GM23338 (cell line): Measurements from ENCODE around the gene SART3. TPM values are rescaled to one million over a fixed set of nuclear protein-coding genes. Genes with fewer than 3 reads are reported as not detected.

Source experiments
- ATAC-seq: fragments of 200-7000 bp; cut with Tn5 transposase; 3 replicates; pipeline ENCODE4 v1.9.1; 2020
- DNase-seq: peaks from one replicate; pipeline ENCODE4 v3.0.0-alpha.2; 2015; ENCODE audit warnings: low spot score
- H2AFZ ChIP-seq: fragments of 200-600 bp; sonication (generic); 2 replicates; pipeline ENCODE4 v1.8.0; 2016; ENCODE audit warnings: antibody characterized with exemption, mild to moderate bottlenecking, moderate library complexity
- H3F3A ChIP-seq: fragments of 200-600 bp; sonication (generic); replicated peaks from 2 replicates; pipeline ENCODE4 v1.8.0; 2017; ENCODE audit warnings: antibody characterized with exemption, mixed run types, low read depth
- H3K27ac ChIP-seq: fragments of 200-600 bp; sonication (generic); 2 replicates; pipeline ENCODE4 v1.6.1; 2016; ENCODE audit warnings: low read depth
- H3K27me3 ChIP-seq: fragments of 200-600 bp; sonication (generic); 2 replicates; pipeline ENCODE4 v1.8.0; 2016; ENCODE audit warnings: mild to moderate bottlenecking, mixed run types, moderate library complexity; ENCODE audit not compliant: insufficient read depth
- H3K36me3 ChIP-seq: fragments of 200-600 bp; sonication (generic); 2 replicates; pipeline ENCODE4 v1.8.0; 2016; ENCODE audit warnings: mild to moderate bottlenecking; ENCODE audit not compliant: insufficient read depth
- H3K4me1 ChIP-seq: fragments of 200-600 bp; sonication (generic); 2 replicates; pipeline ENCODE4 v1.8.0; 2016; ENCODE audit warnings: mild to moderate bottlenecking, moderate library complexity; ENCODE audit not compliant: insufficient read depth
- H3K4me2 ChIP-seq: fragments of 200-600 bp; sonication (generic); 2 replicates; pipeline ENCODE4 v1.7.1; 2017; ENCODE audit warnings: mixed run types
- H3K4me3 ChIP-seq: fragments of 200-600 bp; sonication (generic); 2 replicates; pipeline ENCODE4 v1.6.1; 2016; ENCODE audit warnings: mixed run types
- H3K79me2 ChIP-seq: fragments of 200-600 bp; sonication (generic); replicated peaks from 2 replicates; pipeline ENCODE4 v1.8.0; 2017; ENCODE audit warnings: mild to moderate bottlenecking; ENCODE audit not compliant: insufficient read depth
- H3K9me2 ChIP-seq: fragments of 200-600 bp; sonication (generic); 2 replicates; pipeline ENCODE4 v1.8.0; 2017; ENCODE audit not compliant: insufficient read depth
- H4K20me1 ChIP-seq: fragments of 200-600 bp; sonication (generic); replicated peaks from 2 replicates; pipeline ENCODE4 v1.8.0; 2017; ENCODE audit warnings: mild to moderate bottlenecking; ENCODE audit not compliant: insufficient read depth
- H3K27ac Mint-ChIP-seq: 2 replicates; pipeline ENCODE4 v1.8.0; 2020; ENCODE audit warnings: inconsistent platforms, mild to moderate bottlenecking, moderate library complexity, mixed read lengths
- H3K27me3 Mint-ChIP-seq: 3 replicates; pipeline ENCODE4 v1.8.0; 2022; ENCODE audit warnings: low read depth, mild to moderate bottlenecking, moderate library complexity, mixed read lengths, inconsistent platforms; ENCODE audit not compliant: insufficient read depth, poor library complexity
- H3K36me3 Mint-ChIP-seq: 3 replicates; pipeline ENCODE4 v1.8.0; 2021; ENCODE audit warnings: low read depth, mild to moderate bottlenecking, inconsistent platforms, moderate library complexity, mixed read lengths
- H3K4me1 Mint-ChIP-seq: 3 replicates; pipeline ENCODE4 v1.8.0; 2020; ENCODE audit warnings: mild to moderate bottlenecking, inconsistent platforms, mixed read lengths
- H3K4me3 Mint-ChIP-seq: 3 replicates; pipeline ENCODE4 v1.8.0; 2021; ENCODE audit warnings: moderate library complexity, mild to moderate bottlenecking, inconsistent platforms, mixed read lengths
- H3K9me3 Mint-ChIP-seq: 3 replicates; pipeline ENCODE4 v1.8.0; 2020; ENCODE audit warnings: moderate library complexity, mild to moderate bottlenecking, inconsistent platforms, mixed read lengths
- CREB1 ChIP-seq: fragments of 250-450 bp; sonication (Bioruptor Pico); IDR thresholded peaks from 2 replicates; pipeline ENCODE4 v1.5.0; 2020; ENCODE audit warnings: low read depth, mild to moderate bottlenecking, moderate library complexity
- CTCF ChIP-seq, 2 experiments: fragments of 200-600 bp in 1 of 2; sonication (generic) in 1 of 2; conservative IDR thresholded peaks; 2 replicates each; pipeline versions ENCODE4 v1.5.1 to v1.6.1; 2016 to 2017; ENCODE audit warnings: antibody characterized with exemption in 2 of 2, low read depth in 2 of 2, mild to moderate bottlenecking in 2 of 2, moderate library complexity in 1 of 2
- EZH2 ChIP-seq: fragments of 200-600 bp; sonication (generic); IDR thresholded peaks from one replicate; pipeline ENCODE4 v1.8.0; 2017; ENCODE audit warnings: antibody characterized with exemption, mild to moderate bottlenecking, low read depth; ENCODE audit not compliant: unreplicated experiment
- EZH2phosphoT487 ChIP-seq: fragments of 200-600 bp; sonication (generic); IDR thresholded peaks from one replicate; pipeline ENCODE4 v1.8.1; 2018; ENCODE audit warnings: antibody characterized with exemption; ENCODE audit not compliant: unreplicated experiment
- JUNB ChIP-seq: IDR thresholded peaks from one replicate; pipeline ENCODE4 v1.6.1; 2016; ENCODE audit warnings: antibody characterized with exemption; ENCODE audit not compliant: unreplicated experiment
- NANOG ChIP-seq: IDR thresholded peaks from 2 replicates; pipeline ENCODE4 v1.6.1; 2016; ENCODE audit warnings: antibody characterized with exemption, borderline replicate concordance
- POLR2AphosphoS5 ChIP-seq: IDR thresholded peaks from 2 replicates; pipeline ENCODE4 v1.6.1; 2016; ENCODE audit warnings: antibody characterized with exemption, low read depth
- STAT1 ChIP-seq: IDR thresholded peaks from one replicate; pipeline ENCODE4 v1.6.1; 2016; ENCODE audit warnings: antibody characterized with exemption; ENCODE audit not compliant: unreplicated experiment
- ZNF114 ChIP-seq: fragments of 250-450 bp; sonication (Bioruptor Pico); IDR thresholded peaks from 2 replicates; pipeline ENCODE4 v1.5.0; 2020; ENCODE audit warnings: mild to moderate bottlenecking, moderate library complexity
- polyA plus RNA-seq: library from polyadenylated mRNA; unstranded; fragments of >200 nt; fragmentation: Nextera tagmentation; extraction: Ambion mirVana; gene quantifications from 2 replicates; pipeline ENCODE4 v1.2.1, GENCODE V29; 2016
- total RNA-seq: library from RNA; depleted of rRNA; stranded (reverse); fragments of >200 nt; shearing (Covaris generic); gene quantifications from 2 replicates; pipeline ENCODE4 v1.2.3, GENCODE V29; 2014
- TF ChIP-seq, protein P1 (sequence below): IDR thresholded peaks from 2 replicates; pipeline ENCODE4 v1.6.1; 2016; ENCODE audit warnings: antibody characterized with exemption
- TF ChIP-seq, protein P2 (sequence below): fragments of 250-450 bp; sonication (Bioruptor Pico); IDR thresholded peaks from 2 replicates; pipeline ENCODE4 v1.5.0; 2020; ENCODE audit warnings: mild to moderate bottlenecking, moderate library complexity

SART3 gene
- total and polyA plus RNA-seq, 2 experiments from 2014 or later, result 49.8 to 112 TPM

DNA sequence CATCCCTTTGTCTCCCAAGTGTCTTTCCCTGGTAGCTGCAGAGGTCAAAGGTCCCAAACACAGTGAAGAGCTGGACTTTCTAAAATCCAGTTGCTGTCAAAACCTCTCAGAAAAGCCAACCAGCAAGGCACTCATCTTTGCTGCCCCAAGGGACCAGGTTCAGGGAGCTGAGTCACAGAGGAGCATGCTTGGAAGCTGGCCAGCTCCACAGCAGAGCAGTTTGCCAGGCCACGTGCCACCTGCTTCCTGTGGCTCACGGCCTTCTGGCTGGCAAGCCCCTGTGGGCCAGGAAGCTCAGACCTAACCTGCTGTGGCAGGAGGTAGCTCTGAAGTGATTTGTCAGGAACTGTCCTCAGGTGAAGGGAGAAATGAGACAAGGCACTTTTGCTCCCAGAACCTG is 5.0 kb upstream of the SART3 start:
- no peaks in the 10 kb centered on the region; the same call in 2 of the 3 replicates for H3K4me1 Mint-ChIP-seq
- no peak overlapping the region for H3K27ac Mint-ChIP-seq
- H2AFZ ChIP-seq, result no peak overlapping the region

GRCh38 chr12:108565146-108565545 is 4.2 kb upstream of the SART3 start:
- H3K9me3 Mint-ChIP-seq, result no peaks in the 10 kb centered on the region; the same call in 2 of the 3 replicates
- Histone ChIP-seq H3F3A (peaks cover 8% of the 10 kb centered on the region; the same call in 1 of the 2 replicates), H3K27ac (no peak overlapping the region), H3K36me3 (peaks cover 50% of the 10 kb centered on the region), H3K9me2 (no peaks in the 10 kb centered on the region), H2AFZ (no peak overlapping the region), H3K4me1 (no peaks in the 10 kb centered on the region), H3K27me3 (no peaks in the 10 kb centered on the region), H4K20me1 (peaks cover 9% of the 10 kb centered on the region; the same call in 1 of the 2 replicates), H3K4me2 (no peak overlapping the region), H3K79me2 (peaks cover 28% of the 10 kb centered on the region), H3K4me3 (no peak overlapping the region)
- no peak overlapping the region for H3K27ac Mint-ChIP-seq
- DNase-seq, result no peak
- H3K36me3 Mint-ChIP-seq, result peaks cover 58% of the 10 kb centered on the region
- no peaks in the 10 kb centered on the region for H3K27me3 Mint-ChIP-seq
- H3K4me3 Mint-ChIP-seq, result no peak overlapping the region
- peaks cover 2% of the 10 kb centered on the region; the same call in 1 of the 3 replicates for H3K4me1 Mint-ChIP-seq
- no peak for ATAC-seq
- TF ChIP-seq, protein P1, sequence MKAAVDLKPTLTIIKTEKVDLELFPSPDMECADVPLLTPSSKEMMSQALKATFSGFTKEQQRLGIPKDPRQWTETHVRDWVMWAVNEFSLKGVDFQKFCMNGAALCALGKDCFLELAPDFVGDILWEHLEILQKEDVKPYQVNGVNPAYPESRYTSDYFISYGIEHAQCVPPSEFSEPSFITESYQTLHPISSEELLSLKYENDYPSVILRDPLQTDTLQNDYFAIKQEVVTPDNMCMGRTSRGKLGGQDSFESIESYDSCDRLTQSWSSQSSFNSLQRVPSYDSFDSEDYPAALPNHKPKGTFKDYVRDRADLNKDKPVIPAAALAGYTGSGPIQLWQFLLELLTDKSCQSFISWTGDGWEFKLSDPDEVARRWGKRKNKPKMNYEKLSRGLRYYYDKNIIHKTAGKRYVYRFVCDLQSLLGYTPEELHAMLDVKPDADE, result no peak
- no peak for TF ChIP-seq NANOG
- no peak for TF ChIP-seq CREB1 (CRISPR knock-in tag)
- no peak for TF ChIP-seq ZNF114 (CRISPR knock-in tag)
- TF ChIP-seq STAT1, result no peak
- TF ChIP-seq EZH2, result no peak
- no peak for TF ChIP-seq JUNB
- TF ChIP-seq, protein P2, sequence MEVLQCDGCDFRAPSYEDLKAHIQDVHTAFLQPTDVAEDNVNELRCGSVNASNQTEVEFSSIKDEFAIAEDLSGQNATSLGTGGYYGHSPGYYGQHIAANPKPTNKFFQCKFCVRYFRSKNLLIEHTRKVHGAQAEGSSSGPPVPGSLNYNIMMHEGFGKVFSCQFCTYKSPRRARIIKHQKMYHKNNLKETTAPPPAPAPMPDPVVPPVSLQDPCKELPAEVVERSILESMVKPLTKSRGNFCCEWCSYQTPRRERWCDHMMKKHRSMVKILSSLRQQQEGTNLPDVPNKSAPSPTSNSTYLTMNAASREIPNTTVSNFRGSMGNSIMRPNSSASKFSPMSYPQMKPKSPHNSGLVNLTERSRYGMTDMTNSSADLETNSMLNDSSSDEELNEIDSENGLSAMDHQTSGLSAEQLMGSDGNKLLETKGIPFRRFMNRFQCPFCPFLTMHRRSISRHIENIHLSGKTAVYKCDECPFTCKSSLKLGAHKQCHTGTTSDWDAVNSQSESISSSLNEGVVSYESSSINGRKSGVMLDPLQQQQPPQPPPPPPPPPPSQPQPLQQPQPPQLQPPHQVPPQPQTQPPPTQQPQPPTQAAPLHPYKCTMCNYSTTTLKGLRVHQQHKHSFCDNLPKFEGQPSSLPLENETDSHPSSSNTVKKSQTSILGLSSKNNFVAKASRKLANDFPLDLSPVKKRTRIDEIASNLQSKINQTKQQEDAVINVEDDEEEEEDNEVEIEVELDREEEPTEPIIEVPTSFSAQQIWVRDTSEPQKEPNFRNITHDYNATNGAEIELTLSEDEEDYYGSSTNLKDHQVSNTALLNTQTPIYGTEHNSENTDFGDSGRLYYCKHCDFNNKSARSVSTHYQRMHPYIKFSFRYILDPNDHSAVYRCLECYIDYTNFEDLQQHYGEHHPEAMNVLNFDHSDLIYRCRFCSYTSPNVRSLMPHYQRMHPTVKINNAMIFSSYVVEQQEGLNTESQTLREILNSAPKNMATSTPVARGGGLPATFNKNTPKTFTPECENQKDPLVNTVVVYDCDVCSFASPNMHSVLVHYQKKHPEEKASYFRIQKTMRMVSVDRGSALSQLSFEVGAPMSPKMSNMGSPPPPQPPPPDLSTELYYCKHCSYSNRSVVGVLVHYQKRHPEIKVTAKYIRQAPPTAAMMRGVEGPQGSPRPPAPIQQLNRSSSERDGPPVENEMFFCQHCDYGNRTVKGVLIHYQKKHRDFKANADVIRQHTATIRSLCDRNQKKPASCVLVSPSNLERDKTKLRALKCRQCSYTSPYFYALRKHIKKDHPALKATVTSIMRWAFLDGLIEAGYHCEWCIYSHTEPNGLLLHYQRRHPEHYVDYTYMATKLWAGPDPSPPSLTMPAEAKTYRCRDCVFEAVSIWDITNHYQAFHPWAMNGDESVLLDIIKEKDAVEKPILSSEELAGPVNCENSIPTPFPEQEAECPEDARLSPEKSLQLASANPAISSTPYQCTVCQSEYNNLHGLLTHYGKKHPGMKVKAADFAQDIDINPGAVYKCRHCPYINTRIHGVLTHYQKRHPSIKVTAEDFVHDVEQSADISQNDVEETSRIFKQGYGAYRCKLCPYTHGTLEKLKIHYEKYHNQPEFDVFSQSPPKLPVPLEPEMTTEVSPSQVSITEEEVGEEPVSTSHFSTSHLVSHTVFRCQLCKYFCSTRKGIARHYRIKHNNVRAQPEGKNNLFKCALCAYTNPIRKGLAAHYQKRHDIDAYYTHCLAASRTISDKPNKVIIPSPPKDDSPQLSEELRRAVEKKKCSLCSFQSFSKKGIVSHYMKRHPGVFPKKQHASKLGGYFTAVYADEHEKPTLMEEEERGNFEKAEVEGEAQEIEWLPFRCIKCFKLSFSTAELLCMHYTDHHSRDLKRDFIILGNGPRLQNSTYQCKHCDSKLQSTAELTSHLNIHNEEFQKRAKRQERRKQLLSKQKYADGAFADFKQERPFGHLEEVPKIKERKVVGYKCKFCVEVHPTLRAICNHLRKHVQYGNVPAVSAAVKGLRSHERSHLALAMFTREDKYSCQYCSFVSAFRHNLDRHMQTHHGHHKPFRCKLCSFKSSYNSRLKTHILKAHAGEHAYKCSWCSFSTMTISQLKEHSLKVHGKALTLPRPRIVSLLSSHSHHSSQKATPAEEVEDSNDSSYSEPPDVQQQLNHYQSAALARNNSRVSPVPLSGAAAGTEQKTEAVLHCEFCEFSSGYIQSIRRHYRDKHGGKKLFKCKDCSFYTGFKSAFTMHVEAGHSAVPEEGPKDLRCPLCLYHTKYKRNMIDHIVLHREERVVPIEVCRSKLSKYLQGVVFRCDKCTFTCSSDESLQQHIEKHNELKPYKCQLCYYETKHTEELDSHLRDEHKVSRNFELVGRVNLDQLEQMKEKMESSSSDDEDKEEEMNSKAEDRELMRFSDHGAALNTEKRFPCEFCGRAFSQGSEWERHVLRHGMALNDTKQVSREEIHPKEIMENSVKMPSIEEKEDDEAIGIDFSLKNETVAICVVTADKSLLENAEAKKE, result no peak

More for the DNA sequence above, 5.0 kb upstream of the SART3 start:
- DNase-seq (no peak), ATAC-seq (no peak)
- no peaks in the 10 kb centered on the region for H3K9me2 ChIP-seq
- no peaks in the 10 kb centered on the region for H3K4me1 ChIP-seq
- H3K4me3 Mint-ChIP-seq, result no peak overlapping the region
- no peaks in the 10 kb centered on the region for H3K27me3 Mint-ChIP-seq
- no peak overlapping the region for H3K4me3 ChIP-seq
- no peak overlapping the region for H3K27ac ChIP-seq
- TF ChIP-seq STAT1 (no peak), POLR2AphosphoS5 (no peak), ZNF114 (CRISPR knock-in tag) (no peak), CTCF (conservative IDR thresholded peaks at IDR 0.05; ENCODE audit: low read depth in 2 of 2) (no peak), CREB1 (CRISPR knock-in tag) (no peak), NANOG (no peak), EZH2 (no peak), EZH2phosphoT487 (no peak)
- peaks cover 19% of the 10 kb centered on the region for H3K79me2 ChIP-seq
- no peak overlapping the region for H3K4me2 ChIP-seq
- H3K36me3 ChIP-seq, result peaks cover 50% of the 10 kb centered on the region
- peaks cover 7% of the 10 kb centered on the region; the same call in 1 of the 2 replicates for H4K20me1 ChIP-seq
- peaks cover 53% of the 10 kb centered on the region for H3K36me3 Mint-ChIP-seq
- peaks cover 8% of the 10 kb centered on the region; the same call in 1 of the 2 replicates for H3F3A ChIP-seq
- H3K9me3 Mint-ChIP-seq, result no peaks in the 10 kb centered on the region
- H3K27me3 ChIP-seq, result no peaks in the 10 kb centered on the region
